GM18858 (cell line): Measurements from ENCODE around the gene BMAL1.
A peak's percentile ranks its signal among the peaks of the same experiment; 100 is the strongest.
"Not testable (repeated sequence)": the region's sequence is repeated elsewhere in the genome, so short reads cannot be mapped to it uniquely, and the experiment has no call there.

ENCODE experiments used
- ATAC-seq: cut with Tn5 transposase; IDR thresholded peaks from one replicate; pipeline ENCODE4 v1.9.1; 2021; ENCODE audit not compliant: unreplicated experiment

The BMAL1 gene

GRCh38 chr11:13277768-13278608, at the start of gene BMAL1:
TSS of gene BMAL1 (plus strand) at chr11:13277790. CDS start at chr11:13354309, 76,519 bp downstream.
- peak; percentile 11 for ATAC-seq

- ATAC-seq = no peak
These were observed 49.0 kb upstream of the BMAL1 start for GRCh38 chr11:13228572-13228971.

- ATAC-seq = no peak
These were observed 48.5 kb upstream of the BMAL1 start for GRCh38 chr11:13229136-13229535.

GRCh38 chr11:13229711-13230318, 47.8 kb upstream of the BMAL1 start:
- ATAC-seq = no peak

- ATAC-seq = no peak
These were observed 44.3 kb upstream of the BMAL1 start for GRCh38 chr11:13233173-13233745.

- ATAC-seq = no peak
These were observed 41.7 kb upstream of the BMAL1 start for GRCh38 chr11:13235895-13236294.

- ATAC-seq = no peak
These were observed 41.0 kb upstream of the BMAL1 start for GRCh38 chr11:13236626-13237025.

- no peak for ATAC-seq
These were observed 39.8 kb upstream of the BMAL1 start for GRCh38 chr11:13237761-13238160.

GRCh38 chr11:13238879-13239514, 38.6 kb upstream of the BMAL1 start:
- no peak for ATAC-seq

GRCh38 chr11:13242564-13242963, 35.0 kb upstream of the BMAL1 start:
- no peak for ATAC-seq

GRCh38 chr11:13247606-13248296, 29.8 kb upstream of the BMAL1 start:
- ATAC-seq = no peak

GRCh38 chr11:13249177-13249576, 28.4 kb upstream of the BMAL1 start:
- no peak for ATAC-seq

- ATAC-seq = no peak
These were observed 27.6 kb upstream of the BMAL1 start for GRCh38 chr11:13249992-13250391.

GRCh38 chr11:13251966-13252365, 25.6 kb upstream of the BMAL1 start:
- ATAC-seq = no peak

GRCh38 chr11:13252438-13252837, 25.2 kb upstream of the BMAL1 start:
- no peak for ATAC-seq

GRCh38 chr11:13256216-13256615, 21.4 kb upstream of the BMAL1 start:
- no peak for ATAC-seq

- ATAC-seq = not testable (repeated sequence)
These were observed 19.5 kb upstream of the BMAL1 start for GRCh38 chr11:13258061-13258460.

GRCh38 chr11:13258855-13259254, 18.7 kb upstream of the BMAL1 start:
- no peak for ATAC-seq

- no peak for ATAC-seq
These were observed 18.2 kb upstream of the BMAL1 start for GRCh38 chr11:13259374-13259773.

GRCh38 chr11:13260201-13260962, 17.2 kb upstream of the BMAL1 start:
- ATAC-seq = no peak
